Parathyroid adenoma (tissue), 2 donors: Measurements from ENCODE around the gene ICE1.

Experiments
- H2AFZ ChIP-seq: fragments of 300-600 bp; sonication (generic); one replicate; pipeline ENCODE4 v1.7.0; 2017; ENCODE audit warnings: antibody characterized with exemption, mild to moderate bottlenecking
- H3K27ac ChIP-seq: fragments of 300-600 bp; sonication (generic); one replicate; pipeline ENCODE4 v1.7.0; 2017
- H3K27me3 ChIP-seq: fragments of 300-600 bp; sonication (generic); one replicate; pipeline ENCODE4 v1.7.0; 2017; ENCODE audit warnings: low read length; ENCODE audit not compliant: control insufficient read depth, insufficient read depth
- H3K36me3 ChIP-seq: fragments of 300-600 bp; sonication (generic); one replicate; pipeline ENCODE4 v1.7.0; 2017; ENCODE audit warnings: low read length; ENCODE audit not compliant: control insufficient read depth, insufficient read depth
- H3K4me1 ChIP-seq: fragments of 300-600 bp; sonication (generic); one replicate; pipeline ENCODE4 v1.7.0; 2017; ENCODE audit warnings: control low read depth
- H3K4me2 ChIP-seq: fragments of 300-600 bp; sonication (generic); one replicate; pipeline ENCODE4 v1.7.0; 2017; ENCODE audit warnings: low read length
- H3K4me3 ChIP-seq: fragments of 300-600 bp; sonication (generic); one replicate; pipeline ENCODE4 v1.7.0; 2017; ENCODE audit warnings: low read depth, low read length
- H3K79me2 ChIP-seq: fragments of 300-600 bp; sonication (generic); one replicate; pipeline ENCODE4 v1.7.0; 2017; ENCODE audit warnings: control low read depth
- H3K9ac ChIP-seq: fragments of 300-600 bp; sonication (generic); one replicate; pipeline ENCODE4 v1.7.0; 2017; ENCODE audit warnings: mild to moderate bottlenecking
- H3K9me3 ChIP-seq: fragments of 300-600 bp; sonication (generic); one replicate; pipeline ENCODE4 v1.7.0; 2017; ENCODE audit warnings: low read length; ENCODE audit not compliant: control insufficient read depth
- TF ChIP-seq, protein P1 (sequence below): fragments of 300-600 bp; sonication (generic); IDR thresholded peaks from one replicate; pipeline ENCODE4 v1.7.0; 2017; ENCODE audit warnings: antibody characterized with exemption, mild to moderate bottlenecking
- donor health status: primary hyperparathyroidism.

ICE1 gene

DNA sequence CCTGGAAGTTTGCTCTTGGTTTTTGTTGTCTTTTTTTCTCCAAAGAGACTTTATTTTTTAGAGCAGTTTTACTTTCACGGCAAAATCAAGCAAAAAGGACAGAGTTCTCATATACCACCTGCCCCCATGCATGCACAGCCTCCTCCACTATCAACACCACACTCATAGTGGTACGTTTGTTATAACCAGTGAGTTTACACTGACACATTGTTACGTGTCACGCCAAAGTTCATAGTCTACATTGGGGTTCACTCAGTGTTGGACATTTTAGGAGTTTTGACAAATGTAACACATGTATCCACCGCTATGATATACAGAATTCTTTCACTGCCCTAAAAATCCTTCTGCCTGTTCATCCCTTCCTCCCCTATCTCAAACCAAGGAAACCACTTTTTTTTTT, 7.5 kb upstream of the ICE1 start:
- Histone ChIP-seq H3K27ac (no peak overlapping the region), H3K27me3 (no peaks in the 10 kb centered on the region), H3K9me3 (no peaks in the 10 kb centered on the region), H3K4me1 (no peaks in the 10 kb centered on the region), H3K4me2 (no peak overlapping the region), H2AFZ (no peak overlapping the region), H3K4me3 (no peak overlapping the region), H3K79me2 (no peaks in the 10 kb centered on the region), H3K9ac (no peak overlapping the region), H3K36me3 (no peaks in the 10 kb centered on the region)
- TF ChIP-seq, protein P1, sequence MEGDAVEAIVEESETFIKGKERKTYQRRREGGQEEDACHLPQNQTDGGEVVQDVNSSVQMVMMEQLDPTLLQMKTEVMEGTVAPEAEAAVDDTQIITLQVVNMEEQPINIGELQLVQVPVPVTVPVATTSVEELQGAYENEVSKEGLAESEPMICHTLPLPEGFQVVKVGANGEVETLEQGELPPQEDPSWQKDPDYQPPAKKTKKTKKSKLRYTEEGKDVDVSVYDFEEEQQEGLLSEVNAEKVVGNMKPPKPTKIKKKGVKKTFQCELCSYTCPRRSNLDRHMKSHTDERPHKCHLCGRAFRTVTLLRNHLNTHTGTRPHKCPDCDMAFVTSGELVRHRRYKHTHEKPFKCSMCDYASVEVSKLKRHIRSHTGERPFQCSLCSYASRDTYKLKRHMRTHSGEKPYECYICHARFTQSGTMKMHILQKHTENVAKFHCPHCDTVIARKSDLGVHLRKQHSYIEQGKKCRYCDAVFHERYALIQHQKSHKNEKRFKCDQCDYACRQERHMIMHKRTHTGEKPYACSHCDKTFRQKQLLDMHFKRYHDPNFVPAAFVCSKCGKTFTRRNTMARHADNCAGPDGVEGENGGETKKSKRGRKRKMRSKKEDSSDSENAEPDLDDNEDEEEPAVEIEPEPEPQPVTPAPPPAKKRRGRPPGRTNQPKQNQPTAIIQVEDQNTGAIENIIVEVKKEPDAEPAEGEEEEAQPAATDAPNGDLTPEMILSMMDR = no peak

DNA sequence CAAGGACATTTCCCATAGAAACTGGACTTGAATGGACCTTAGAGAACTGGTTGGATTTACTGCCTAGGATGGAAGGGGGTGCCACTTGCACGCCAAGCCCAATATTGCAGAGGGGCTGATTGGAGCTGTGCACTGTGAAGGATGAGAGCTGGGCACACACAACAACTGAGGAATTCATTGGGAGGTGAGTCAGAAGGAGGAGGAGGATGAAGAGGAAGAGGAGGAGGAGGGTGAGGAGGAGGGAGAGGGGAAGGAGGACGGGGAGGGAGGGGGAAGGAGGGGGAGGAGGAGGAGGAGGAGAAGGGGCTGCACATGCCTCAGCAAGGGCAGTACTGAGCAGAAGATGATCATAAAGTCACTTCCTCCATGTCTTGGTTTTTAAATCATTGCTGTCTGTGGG, 5.7 kb upstream of the ICE1 start:
- Histone ChIP-seq H3K9ac (no peak overlapping the region), H3K4me3 (no peak overlapping the region), H3K4me2 (no peak overlapping the region), H3K79me2 (no peaks in the 10 kb centered on the region), H3K36me3 (no peaks in the 10 kb centered on the region), H3K27me3 (no peaks in the 10 kb centered on the region), H3K27ac (no peak overlapping the region), H3K9me3 (no peaks in the 10 kb centered on the region), H3K4me1 (peaks cover 8% of the 10 kb centered on the region), H2AFZ (no peak overlapping the region)
- TF ChIP-seq, protein P1 = no peak

DNA sequence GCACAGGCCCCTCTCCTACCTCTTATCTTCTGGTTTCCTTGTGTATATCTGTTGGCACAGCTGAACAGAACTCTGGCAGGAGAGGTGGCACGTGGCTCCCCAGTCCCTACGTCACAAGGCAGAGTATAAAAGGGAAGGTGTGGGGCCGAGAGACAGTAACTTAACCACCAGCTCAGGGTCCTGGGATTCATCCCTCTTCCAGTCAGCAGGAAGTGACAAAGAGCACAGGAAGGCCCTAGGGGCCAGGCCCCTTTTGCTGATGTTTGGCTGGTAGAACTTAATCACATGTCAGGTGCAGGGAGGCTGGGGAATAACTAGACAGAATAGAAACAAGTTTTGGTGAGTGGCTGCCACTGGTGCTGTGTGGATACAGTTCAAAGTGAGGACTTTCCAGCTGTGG, 4.5 kb upstream of the ICE1 start:
- Histone ChIP-seq H2AFZ (no peak overlapping the region), H3K4me2 (no peak overlapping the region), H3K9me3 (no peaks in the 10 kb centered on the region), H3K9ac (no peak overlapping the region), H3K27me3 (no peaks in the 10 kb centered on the region), H3K79me2 (peaks cover 5% of the 10 kb centered on the region), H3K36me3 (no peaks in the 10 kb centered on the region), H3K27ac (no peak overlapping the region), H3K4me1 (peaks cover 8% of the 10 kb centered on the region), H3K4me3 (no peak overlapping the region)
- TF ChIP-seq, protein P1 = no peak

DNA sequence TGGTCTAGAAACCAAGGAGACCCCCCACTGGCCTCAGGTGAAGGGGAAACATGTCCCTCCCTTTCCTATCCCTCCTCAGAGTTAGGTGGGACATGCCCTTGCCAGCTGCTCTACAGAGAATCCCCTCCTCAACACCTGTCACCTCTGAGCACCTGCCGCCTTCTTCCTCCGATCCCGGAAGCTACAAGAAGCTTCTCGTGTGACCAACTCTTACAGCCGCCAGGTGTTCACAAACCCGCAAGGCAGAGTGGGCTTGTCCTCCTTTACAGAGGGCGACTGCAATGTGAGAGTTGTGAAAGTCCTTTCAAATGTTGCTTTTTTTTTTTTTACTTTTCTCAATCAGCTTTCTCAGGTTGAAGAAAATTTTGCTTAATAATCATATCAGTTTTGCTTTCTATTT, 3.7 kb upstream of the ICE1 start:
- Histone ChIP-seq H3K9ac (no peak overlapping the region), H2AFZ (no peak overlapping the region), H3K27me3 (no peaks in the 10 kb centered on the region), H3K4me3 (no peak overlapping the region), H3K9me3 (no peaks in the 10 kb centered on the region), H3K4me1 (peaks cover 11% of the 10 kb centered on the region), H3K4me2 (no peak overlapping the region), H3K27ac (no peak overlapping the region), H3K79me2 (peaks cover 12% of the 10 kb centered on the region), H3K36me3 (no peaks in the 10 kb centered on the region)
- TF ChIP-seq, protein P1 = no peak

DNA sequence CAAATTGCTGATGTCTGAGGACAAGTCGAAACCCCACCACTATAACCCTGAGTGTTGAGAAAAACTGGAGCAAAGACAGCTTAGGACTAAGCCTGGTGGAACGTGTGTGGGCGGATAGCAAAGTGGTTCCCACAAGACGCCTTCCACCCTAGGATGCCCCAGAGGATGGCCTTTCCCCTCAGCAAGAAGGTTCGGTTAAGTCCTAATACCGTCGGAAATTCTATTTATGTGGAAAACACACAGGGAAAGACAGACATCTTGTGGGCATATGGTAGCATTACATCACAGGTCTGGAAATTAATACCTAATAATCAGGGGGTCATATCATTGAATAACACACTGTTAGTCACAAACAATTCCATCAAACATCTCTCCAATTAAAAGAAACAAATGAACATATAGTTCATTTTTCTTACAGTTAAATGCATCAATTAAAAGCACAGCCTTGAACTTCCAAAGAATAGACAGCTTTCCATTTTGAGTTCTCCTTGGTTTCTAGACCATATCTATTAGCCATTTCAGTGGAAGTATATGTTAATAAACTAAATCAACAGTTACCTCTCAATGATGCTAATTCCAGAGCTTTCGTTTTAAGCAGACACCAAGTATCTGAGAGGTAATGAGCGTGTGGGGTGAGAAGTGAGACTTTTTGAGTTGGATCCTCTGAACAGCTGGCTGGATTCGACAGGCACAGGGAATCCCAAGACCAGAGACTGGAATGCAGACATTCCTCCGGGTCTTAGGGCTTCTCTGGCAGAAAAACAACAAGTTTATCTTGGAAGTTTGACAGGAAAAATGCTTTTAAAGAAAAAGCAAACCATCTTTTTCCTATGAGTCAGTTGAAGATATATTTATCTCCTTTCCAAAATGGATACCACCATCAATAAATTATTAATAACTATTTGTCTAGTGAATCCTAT, 2.9 kb upstream of the ICE1 start:
- peaks cover 16% of the 10 kb centered on the region for H3K4me1 ChIP-seq
- no peak overlapping the region for H3K9ac ChIP-seq
- H3K27me3 ChIP-seq = no peaks in the 10 kb centered on the region
- H2AFZ ChIP-seq = peak overlapping the region; percentile 3
- H3K79me2 ChIP-seq = peaks cover 20% of the 10 kb centered on the region
- H3K27ac ChIP-seq = no peak overlapping the region
- no peak overlapping the region for H3K4me2 ChIP-seq
- TF ChIP-seq, protein P1 = peak; percentile 66
- no peaks in the 10 kb centered on the region for H3K9me3 ChIP-seq
- H3K4me3 ChIP-seq = no peak overlapping the region
- H3K36me3 ChIP-seq = no peaks in the 10 kb centered on the region
